Fibroblast of lung (primary cell): ENCODE data around the gene ALOXE3. TPM values are rescaled to one million over a fixed set of nuclear protein-coding genes. Genes with fewer than 3 reads are reported as not detected.

Source experiments
- DNase-seq, 2 donors: peaks; one replicate each; pipeline versions ENCODE4 v3.0.0 to v3.0.0-alpha.2; 2010; ENCODE audit warnings: low read depth in 2 of 2
- H2AFZ ChIP-seq: 2 replicates; pipeline ENCODE4 v1.5.1; 2012; ENCODE audit warnings: low read length, control low read depth, inconsistent platforms
- H3K27ac ChIP-seq: 2 replicates; pipeline ENCODE4 v1.5.1; 2011; ENCODE audit warnings: low read length, control low read depth; ENCODE audit not compliant: insufficient read depth
- H3K27me3 ChIP-seq: 2 replicates; pipeline ENCODE4 v1.5.1; 2011; ENCODE audit warnings: mild to moderate bottlenecking, low read length; ENCODE audit not compliant: control insufficient read depth, insufficient read depth
- H3K36me3 ChIP-seq: 2 replicates; pipeline ENCODE4 v1.5.1; 2011; ENCODE audit warnings: low read length; ENCODE audit not compliant: control insufficient read depth, insufficient read depth
- H3K4me1 ChIP-seq: 2 replicates; pipeline ENCODE4 v1.5.1; 2011; ENCODE audit warnings: low read length; ENCODE audit not compliant: control insufficient read depth, insufficient read depth; ENCODE audit errors: extremely low read depth
- H3K4me2 ChIP-seq: 2 replicates; pipeline ENCODE4 v1.5.1; 2011; ENCODE audit warnings: low read length, control low read depth; ENCODE audit not compliant: insufficient read depth; ENCODE audit errors: extremely low read depth
- H3K4me3 ChIP-seq, 4 experiments: fragments of 200-600 bp in 1 of 4; sonication (generic) in 1 of 4; replicated peaks in 1 of 4; 2 replicates each; pipeline ENCODE4 v1.5.1; 2011 to 2016; ENCODE audit warnings: low read length in 4 of 4, low read depth in 3 of 4, mild to moderate bottlenecking in 3 of 4, control low read depth in 2 of 4, inconsistent platforms in 1 of 4, mixed read lengths in 1 of 4; ENCODE audit not compliant: insufficient read depth in 1 of 4; ENCODE audit errors: control extremely low read depth in 1 of 4
- H3K79me2 ChIP-seq: 2 replicates; pipeline ENCODE4 v1.5.1; 2012; ENCODE audit warnings: mild to moderate bottlenecking, low read length, inconsistent platforms; ENCODE audit not compliant: control insufficient read depth, insufficient read depth
- H3K9ac ChIP-seq: 2 replicates; pipeline ENCODE4 v1.5.1; 2011; ENCODE audit warnings: mild to moderate bottlenecking, low read length, control low read depth; ENCODE audit not compliant: insufficient read depth
- H3K9me3 ChIP-seq: 2 replicates; pipeline ENCODE4 v1.5.1; 2012; ENCODE audit warnings: low read depth, low read length; ENCODE audit not compliant: control insufficient read depth, insufficient read depth
- H4K20me1 ChIP-seq: 2 replicates; pipeline ENCODE4 v1.5.1; 2011; ENCODE audit warnings: low read length; ENCODE audit not compliant: control insufficient read depth, insufficient read depth; ENCODE audit errors: extremely low read depth
- EZH2 ChIP-seq: IDR thresholded peaks from 2 replicates; pipeline ENCODE4 v1.5.1; 2012; ENCODE audit warnings: low read length, control low read depth, mild to moderate bottlenecking; ENCODE audit errors: missing control alignments
- polyA plus RNA-seq, 2 donors: library from polyadenylated mRNA; depleted of rRNA in 1 of 2; stranded (reverse) in 1 of 2; unstranded in 1 of 2; fragments of >200 nt; gene quantifications; 2 replicates each; pipeline ENCODE4 v1.2.1, GENCODE V29; 2011 to 2012; ENCODE audit warnings: missing spikeins in 1 of 2
- total RNA-seq: library from RNA; depleted of rRNA; stranded (reverse); fragments of >200 nt; gene quantifications from 2 replicates; pipeline ENCODE4 v1.2.1, GENCODE V29; 2014
- TF ChIP-seq, protein P1 (sequence below), 2 donors: IDR thresholded peaks in 1 of 2; conservative IDR thresholded peaks in 1 of 2; 1 replicate in 1 of 2; 2 replicates in 1 of 2; pipeline ENCODE4 v1.5.1; 2011 to 2012; ENCODE audit warnings: low read length in 2 of 2, control low read depth in 1 of 2, inconsistent platforms in 1 of 2, low read depth in 1 of 2, mild to moderate bottlenecking in 1 of 2

Gene ALOXE3
- total and polyA plus RNA-seq, 2 donors (not counting 1 experiment from before 2014, with no cell fraction given): 0.01 TPM; not detected in 1

DNA sequence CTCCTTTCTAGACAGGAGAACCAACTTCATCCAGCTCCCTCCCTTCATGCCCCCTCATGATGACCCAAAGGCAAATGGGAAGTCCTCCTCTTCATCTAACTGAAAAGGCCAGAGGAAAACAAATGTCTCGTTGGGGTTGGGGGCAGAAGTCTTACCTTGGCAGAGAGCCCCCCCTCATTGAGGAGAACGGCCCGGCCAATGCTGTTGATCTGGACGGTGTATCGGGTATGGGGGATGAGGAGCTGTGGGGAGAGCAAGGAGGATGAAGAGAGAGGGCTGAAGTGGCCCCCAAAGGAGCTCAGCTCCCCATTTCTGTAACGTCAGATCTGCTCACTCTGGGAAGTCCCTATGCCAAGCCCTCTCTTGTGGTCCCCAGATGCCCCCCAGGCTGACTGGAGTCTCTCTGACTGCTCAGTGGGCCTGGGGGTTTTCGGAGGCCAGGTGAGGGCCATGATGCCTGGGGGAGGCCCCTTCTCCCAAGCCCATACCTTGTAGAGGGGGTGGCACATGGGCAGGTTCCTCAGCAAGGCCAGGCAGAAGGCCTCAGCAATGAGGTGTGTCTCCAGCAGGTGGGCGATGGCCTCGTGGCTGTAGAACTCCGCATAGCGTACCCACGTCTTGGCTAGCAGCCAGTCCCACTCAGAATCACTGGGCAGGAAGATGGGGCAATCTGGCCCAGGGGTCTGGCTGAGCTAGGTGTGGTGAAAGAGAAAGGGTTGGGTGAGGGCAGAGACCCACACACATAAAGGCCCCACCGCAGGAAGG is 41.6 kb downstream of the ALOXE3 start:
- DNase-seq: no peak
- Histone ChIP-seq H3K4me3 (no peak overlapping the region), H3K4me2 (no peak overlapping the region), H3K27me3 (peaks cover 51% of the 10 kb centered on the region), H4K20me1 (no peaks in the 10 kb centered on the region), H3K9ac (no peak overlapping the region), H3K79me2 (no peaks in the 10 kb centered on the region), H3K27ac (no peak overlapping the region), H3K36me3 (no peaks in the 10 kb centered on the region), H3K9me3 (no peaks in the 10 kb centered on the region), H3K4me1 (peaks cover 2% of the 10 kb centered on the region), H2AFZ (no peak overlapping the region)
- TF ChIP-seq EZH2: no peak
- TF ChIP-seq, protein P1, sequence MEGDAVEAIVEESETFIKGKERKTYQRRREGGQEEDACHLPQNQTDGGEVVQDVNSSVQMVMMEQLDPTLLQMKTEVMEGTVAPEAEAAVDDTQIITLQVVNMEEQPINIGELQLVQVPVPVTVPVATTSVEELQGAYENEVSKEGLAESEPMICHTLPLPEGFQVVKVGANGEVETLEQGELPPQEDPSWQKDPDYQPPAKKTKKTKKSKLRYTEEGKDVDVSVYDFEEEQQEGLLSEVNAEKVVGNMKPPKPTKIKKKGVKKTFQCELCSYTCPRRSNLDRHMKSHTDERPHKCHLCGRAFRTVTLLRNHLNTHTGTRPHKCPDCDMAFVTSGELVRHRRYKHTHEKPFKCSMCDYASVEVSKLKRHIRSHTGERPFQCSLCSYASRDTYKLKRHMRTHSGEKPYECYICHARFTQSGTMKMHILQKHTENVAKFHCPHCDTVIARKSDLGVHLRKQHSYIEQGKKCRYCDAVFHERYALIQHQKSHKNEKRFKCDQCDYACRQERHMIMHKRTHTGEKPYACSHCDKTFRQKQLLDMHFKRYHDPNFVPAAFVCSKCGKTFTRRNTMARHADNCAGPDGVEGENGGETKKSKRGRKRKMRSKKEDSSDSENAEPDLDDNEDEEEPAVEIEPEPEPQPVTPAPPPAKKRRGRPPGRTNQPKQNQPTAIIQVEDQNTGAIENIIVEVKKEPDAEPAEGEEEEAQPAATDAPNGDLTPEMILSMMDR (conservative IDR thresholded peaks at IDR 0.05 in 1 of 2, IDR thresholded peaks at IDR 0.05 in 1 of 2; ENCODE audit: low read depth in 1 of 2, low read length in 2 of 2): no peak

DNA sequence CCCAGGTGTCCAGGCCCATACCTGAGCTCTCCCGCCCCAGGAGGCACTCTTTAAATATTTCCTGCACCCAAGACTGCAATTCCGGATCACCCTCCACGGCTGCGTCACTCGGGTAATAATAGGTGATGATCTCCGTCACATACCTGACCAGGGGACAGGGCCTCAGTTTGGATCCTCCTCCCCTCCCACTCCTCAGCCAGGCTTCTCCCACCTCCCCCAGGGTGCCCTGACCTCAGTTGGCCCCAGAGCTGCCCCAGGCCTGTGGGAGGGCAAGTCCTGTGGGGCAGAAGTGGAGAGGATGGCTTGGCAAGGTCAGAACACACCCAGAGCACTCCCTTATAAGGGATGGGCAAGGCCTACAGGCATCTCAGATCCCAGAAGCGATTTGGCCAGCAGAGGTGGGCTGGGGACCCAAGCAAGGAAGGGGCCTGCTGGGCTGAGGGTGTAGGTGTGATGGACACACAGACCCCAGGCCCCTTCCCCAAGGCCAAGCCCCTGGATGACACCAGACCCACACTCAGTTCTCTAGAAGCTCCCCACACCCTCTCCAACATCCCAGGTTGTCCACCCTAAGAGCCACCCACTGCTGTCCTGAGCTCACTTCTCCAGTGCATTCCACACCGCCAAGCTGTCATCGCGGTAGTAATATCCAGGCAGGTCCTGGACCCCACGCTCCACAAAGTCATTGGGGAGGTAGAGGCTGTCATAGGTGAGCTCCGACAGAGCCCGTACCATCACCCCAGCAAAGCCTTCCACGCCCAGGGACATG is 42.6 kb downstream of the ALOXE3 start:
- no peak overlapping the region for H3K4me3 ChIP-seq
- TF ChIP-seq EZH2: no peak
- TF ChIP-seq, protein P1 (conservative IDR thresholded peaks at IDR 0.05 in 1 of 2, IDR thresholded peaks at IDR 0.05 in 1 of 2; ENCODE audit: low read depth in 1 of 2, low read length in 2 of 2): no peak
- H2AFZ ChIP-seq: no peak overlapping the region
- H3K4me2 ChIP-seq: no peak overlapping the region
- H3K27ac ChIP-seq: no peak overlapping the region
- H3K79me2 ChIP-seq: no peaks in the 10 kb centered on the region
- no peak overlapping the region for H3K9ac ChIP-seq
- peaks cover 2% of the 10 kb centered on the region for H3K4me1 ChIP-seq
- DNase-seq: no peak
- H3K27me3 ChIP-seq: peaks cover 56% of the 10 kb centered on the region
- H3K36me3 ChIP-seq: no peaks in the 10 kb centered on the region
- no peaks in the 10 kb centered on the region for H3K9me3 ChIP-seq
- no peaks in the 10 kb centered on the region for H4K20me1 ChIP-seq

DNA sequence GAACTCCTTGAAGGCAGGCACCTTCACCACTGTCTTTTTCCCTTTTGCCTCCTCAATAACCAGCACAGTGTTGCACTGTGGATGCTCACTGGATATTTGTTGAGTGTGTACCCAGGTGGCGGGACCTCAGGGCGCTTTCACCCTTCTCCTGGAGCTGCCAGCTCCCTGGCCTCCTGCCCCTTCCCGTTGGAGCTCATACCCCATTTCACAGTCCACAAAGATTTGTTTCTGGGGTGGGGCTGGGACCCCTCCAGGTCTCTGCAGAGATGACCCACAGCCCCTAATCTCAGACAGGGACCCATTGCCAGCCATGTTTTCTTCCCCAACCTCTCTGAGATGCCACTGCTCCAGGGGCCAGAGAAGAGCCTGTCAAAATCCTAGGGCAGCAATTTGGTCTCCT is 43.2 kb downstream of the ALOXE3 start:
- H3K27ac ChIP-seq: no peak overlapping the region
- DNase-seq: no peak
- no peaks in the 10 kb centered on the region for H4K20me1 ChIP-seq
- TF ChIP-seq, protein P1 (conservative IDR thresholded peaks at IDR 0.05 in 1 of 2, IDR thresholded peaks at IDR 0.05 in 1 of 2; ENCODE audit: low read depth in 1 of 2, low read length in 2 of 2): no peak
- TF ChIP-seq EZH2: no peak
- H3K9me3 ChIP-seq: no peaks in the 10 kb centered on the region
- H3K4me1 ChIP-seq: peaks cover 2% of the 10 kb centered on the region
- H3K4me3 ChIP-seq: no peak overlapping the region
- no peak overlapping the region for H3K9ac ChIP-seq
- no peaks in the 10 kb centered on the region for H3K36me3 ChIP-seq
- H2AFZ ChIP-seq: no peak overlapping the region
- no peaks in the 10 kb centered on the region for H3K79me2 ChIP-seq
- no peak overlapping the region for H3K4me2 ChIP-seq
- peaks cover 51% of the 10 kb centered on the region for H3K27me3 ChIP-seq
